ENCODE measurements around the gene ANO10.

Gene ANO10

GRCh38 chr3:43341788-43342187 is 280.0 kb downstream of the ANO10 start:
- no peak for DNase-seq

- DNase-seq: no peak
Observed at GRCh38 chr3:43340403-43340802, 281.4 kb downstream of the ANO10 start.

- DNase-seq: no peak
Observed at GRCh38 chr3:43338295-43338694, 283.5 kb downstream of the ANO10 start.

- no peak for DNase-seq
Observed at GRCh38 chr3:43335799-43336198, 286.0 kb downstream of the ANO10 start.

GRCh38 chr3:43334976-43335375 is 286.8 kb downstream of the ANO10 start:
- no peak for DNase-seq

- DNase-seq: no peak
Observed at GRCh38 chr3:43331381-43331780, 290.4 kb downstream of the ANO10 start.

- no peak for DNase-seq
Observed at GRCh38 chr3:43330981-43331380, 290.8 kb downstream of the ANO10 start.

GRCh38 chr3:43328653-43329052 is 293.2 kb downstream of the ANO10 start:
- no peak for DNase-seq

GRCh38 chr3:43327582-43327979 is 294.2 kb downstream of the ANO10 start:
- DNase-seq: no peak

- no peak for DNase-seq
Observed at GRCh38 chr3:43326891-43327581, 294.8 kb downstream of the ANO10 start.

- no peak for DNase-seq
Observed at GRCh38 chr3:43323541-43323940, 298.3 kb downstream of the ANO10 start.

- no peak for DNase-seq
Observed at GRCh38 chr3:43320288-43320687, 301.5 kb downstream of the ANO10 start.

- no peak for DNase-seq
Observed at GRCh38 chr3:43319794-43320193, 302.0 kb downstream of the ANO10 start.

- DNase-seq: no peak
Observed at GRCh38 chr3:43319376-43319775, 302.4 kb downstream of the ANO10 start.

GRCh38 chr3:43317461-43318316 is 304.1 kb downstream of the ANO10 start:
- DNase-seq: no peak

GRCh38 chr3:43316783-43317460 is 304.9 kb downstream of the ANO10 start:
- no peak for DNase-seq

All from activated CD8-positive, alpha-beta memory T cell treated with anti-CD3 and anti-CD28 coated beads for 24 hours (primary cell).